Muscle of leg (tissue), 11 donors: ENCODE measurements around the gene ASCL3. TPM values are rescaled to one million over a fixed set of nuclear protein-coding genes. Genes with fewer than 3 reads are reported as not detected.
"Not testable (repeated sequence)": the region's sequence is repeated elsewhere in the genome, so short reads cannot be mapped to it uniquely, and the experiment has no call there.

Experiments used
- DNase-seq: peaks from one replicate; pipeline ENCODE4 v3.0.0; 2013
- H3K27ac ChIP-seq: one replicate; pipeline ENCODE4 v1.5.1; 2013; ENCODE audit warnings: mild to moderate bottlenecking, low read length, control low read depth
- H3K27me3 ChIP-seq: one replicate; pipeline ENCODE4 v1.6.1; 2013; ENCODE audit warnings: low read length; ENCODE audit not compliant: control insufficient read depth, insufficient read depth
- H3K36me3 ChIP-seq: one replicate; pipeline ENCODE4 v1.6.1; 2013; ENCODE audit warnings: low read length; ENCODE audit not compliant: control insufficient read depth, insufficient read depth
- H3K4me1 ChIP-seq: one replicate; pipeline ENCODE4 v1.6.1; 2013; ENCODE audit warnings: low read length; ENCODE audit not compliant: control insufficient read depth, insufficient read depth
- H3K4me3 ChIP-seq: one replicate; pipeline ENCODE4 v1.5.1; 2013; ENCODE audit warnings: low read length, control low read depth
- H3K9me3 ChIP-seq: replicated peaks from 2 replicates; pipeline ENCODE4 v1.6.1; 2013; ENCODE audit warnings: low read depth, low read length; ENCODE audit not compliant: control insufficient read depth
- WGBS: methylation state at CpG from one replicate; pipeline ENCODE4 v1.1.5; 2013; ENCODE audit warnings: missing lambda C conversion rate; ENCODE audit not compliant: insufficient coverage; 5-methylcytosine and 5-hydroxymethylcytosine counted together
- polyA plus RNA-seq, 8 donors: library from polyadenylated mRNA; unstranded; fragments of 120-200 nt; gene quantifications; one replicate each; pipeline versions ENCODE4 v1.2.1 to v1.2.3, GENCODE V29; 2013; ENCODE audit warnings: inconsistent platforms in 1 of 8, low replicate concordance in 1 of 8; ENCODE audit not compliant: insufficient read length in 8 of 8, insufficient read depth in 1 of 8
- total RNA-seq: library from RNA; stranded (reverse); fragments of 120-200 nt; gene quantifications from one replicate; pipeline ENCODE4 v1.2.4, GENCODE V29; 2013

Gene ASCL3
- total and polyA plus RNA-seq, 9 donors, result not detected

DNA sequence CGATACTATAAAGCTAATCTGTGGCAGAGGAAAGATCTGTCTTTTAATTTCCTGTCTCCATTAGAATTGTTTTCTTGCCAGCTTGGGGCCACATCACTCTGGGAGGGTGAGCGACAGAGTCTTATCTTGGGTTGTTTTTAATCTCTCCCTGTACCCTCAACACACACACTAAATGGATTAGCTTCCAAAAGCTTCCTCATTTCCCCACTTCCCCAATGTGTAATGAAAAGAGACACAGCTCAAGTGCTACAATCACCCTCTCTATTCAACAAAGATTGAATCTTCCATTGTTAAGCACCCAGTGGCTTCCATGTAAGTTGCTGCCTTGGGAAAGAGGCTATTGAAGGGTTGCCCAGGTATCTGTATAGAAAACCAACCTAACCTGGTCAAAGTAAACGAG, 6.1 kb upstream of the ASCL3 start:
- peaks cover 19% of the 10 kb centered on the region for H3K36me3 ChIP-seq

DNA sequence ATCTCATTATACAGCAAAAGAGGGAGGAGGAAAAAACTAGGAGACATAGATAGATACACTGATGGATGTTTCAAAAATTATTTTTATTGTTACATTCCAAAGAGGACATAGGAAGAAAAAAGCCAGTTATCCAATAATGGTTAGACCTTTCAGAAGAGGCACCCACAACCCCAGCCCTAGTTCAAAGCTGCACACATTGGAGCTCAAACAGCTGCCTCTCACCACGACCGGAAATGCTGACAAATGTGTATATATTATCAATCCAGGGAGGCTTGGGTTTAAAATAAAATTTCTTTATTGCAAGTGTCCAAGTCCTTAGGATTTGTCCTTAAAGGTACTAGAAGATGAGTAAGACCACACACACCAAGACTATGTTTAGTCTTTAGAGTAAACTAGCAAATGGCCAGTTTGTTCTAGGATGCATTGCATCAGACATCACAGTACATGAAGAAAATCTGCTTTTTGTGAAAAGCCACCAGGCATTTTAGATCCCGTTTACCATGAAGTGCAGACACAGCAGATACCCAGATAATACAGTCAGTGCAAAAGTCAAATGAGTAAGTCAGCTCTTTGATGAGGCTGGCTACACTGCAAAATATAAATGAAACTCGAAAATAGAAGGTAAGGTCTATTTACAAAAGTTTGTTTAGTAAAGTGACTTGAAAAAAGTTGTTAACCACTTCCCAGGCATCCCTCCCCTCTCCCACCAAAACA, 4.6 kb upstream of the ASCL3 start:
- peaks cover 12% of the 10 kb centered on the region for H3K36me3 ChIP-seq
- H3K27ac ChIP-seq, result no peak overlapping the region
- H3K4me3 ChIP-seq, result no peak overlapping the region
- no CpG with 5 or more reads among the region's 4 CpGs for WGBS
- no peaks in the 10 kb centered on the region for H3K9me3 ChIP-seq
- no peaks in the 10 kb centered on the region for H3K4me1 ChIP-seq
- no peaks in the 10 kb centered on the region for H3K27me3 ChIP-seq
- DNase-seq, result no peak

More for the DNA sequence above, 6.1 kb upstream of the ASCL3 start:
- DNase-seq, result no peak
- no peak overlapping the region for H3K27ac ChIP-seq
- no peak overlapping the region for H3K4me3 ChIP-seq
- H3K27me3 ChIP-seq, result no peaks in the 10 kb centered on the region
- no peaks in the 10 kb centered on the region for H3K4me1 ChIP-seq
- no CpG with 5 or more reads among the region's 3 CpGs for WGBS
- H3K9me3 ChIP-seq, result no peaks in the 10 kb centered on the region

DNA sequence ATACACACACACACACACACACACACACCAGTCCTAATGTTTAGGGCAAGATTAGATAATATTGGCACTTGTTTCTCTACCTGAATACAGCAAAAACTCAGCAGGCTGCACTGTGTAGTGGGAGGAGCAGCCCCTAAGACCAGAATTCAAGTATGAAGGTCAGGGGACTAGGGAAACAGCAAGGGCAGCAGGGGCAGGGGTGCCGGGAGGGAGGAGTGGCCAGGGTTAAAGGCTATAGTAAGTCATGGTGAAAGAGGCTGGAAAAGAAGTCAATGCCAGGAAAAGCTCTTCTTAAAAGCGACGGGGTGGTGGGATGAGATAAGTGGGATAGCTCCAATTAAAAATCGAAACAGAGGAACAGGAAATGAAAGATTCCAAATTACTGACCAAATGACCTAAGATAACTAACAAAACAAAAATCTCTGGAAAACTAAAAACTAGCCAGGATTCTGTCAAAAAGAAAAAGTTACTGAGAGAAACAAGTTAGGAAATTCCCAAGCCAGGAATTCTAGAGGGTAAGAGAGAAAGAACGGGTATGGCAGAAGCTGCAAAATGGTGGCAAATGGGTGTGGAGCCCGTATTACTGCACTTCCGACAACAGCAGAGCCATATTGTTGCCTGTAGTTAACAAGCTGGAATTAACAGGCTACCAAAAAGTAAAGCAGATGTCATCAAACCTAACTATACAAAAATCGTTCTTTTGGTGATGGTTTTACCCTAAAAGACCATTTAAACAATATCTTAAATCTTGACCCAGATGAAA, 1.3 kb downstream of the ASCL3 start:
- Histone ChIP-seq H3K4me1 (no peaks in the 10 kb centered on the region), H3K4me3 (no peak overlapping the region), H3K27ac (no peak overlapping the region), H3K27me3 (no peaks in the 10 kb centered on the region), H3K9me3 (no peaks in the 10 kb centered on the region), H3K36me3 (no peaks in the 10 kb centered on the region)
- DNase-seq, result no peak
- WGBS, result 77% methylated on average over 4 of the region's 8 CpGs

DNA sequence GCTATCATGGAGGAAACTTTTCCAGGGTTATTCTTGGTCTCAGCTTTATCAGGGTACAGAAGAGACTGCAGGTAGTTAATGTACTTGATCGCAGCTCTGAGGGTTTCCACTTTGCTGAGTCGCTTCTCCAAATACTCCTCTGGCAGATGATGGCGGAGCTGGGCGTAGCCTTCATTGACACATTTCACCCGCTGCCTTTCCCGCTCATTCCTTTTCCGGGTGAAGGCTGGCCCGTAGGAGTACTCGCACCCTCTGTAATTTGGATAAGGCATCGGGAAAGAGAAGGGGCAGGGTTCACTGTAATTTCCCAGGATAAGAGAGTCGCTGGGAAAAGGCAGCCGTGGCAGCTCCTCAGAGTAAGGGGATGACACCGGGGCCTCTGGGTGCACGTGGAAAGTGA, 5.2 kb downstream of the ASCL3 start:
- whole genome bisulfite sequencing, result 97% methylated on average over 11 of the region's 14 CpGs
- no peak for DNase-seq
- Histone ChIP-seq H3K4me1 (no peaks in the 10 kb centered on the region), H3K36me3 (no peaks in the 10 kb centered on the region), H3K27me3 (no peaks in the 10 kb centered on the region), H3K4me3 (no peak overlapping the region), H3K9me3 (no peaks in the 10 kb centered on the region), H3K27ac (no peak overlapping the region)

DNA sequence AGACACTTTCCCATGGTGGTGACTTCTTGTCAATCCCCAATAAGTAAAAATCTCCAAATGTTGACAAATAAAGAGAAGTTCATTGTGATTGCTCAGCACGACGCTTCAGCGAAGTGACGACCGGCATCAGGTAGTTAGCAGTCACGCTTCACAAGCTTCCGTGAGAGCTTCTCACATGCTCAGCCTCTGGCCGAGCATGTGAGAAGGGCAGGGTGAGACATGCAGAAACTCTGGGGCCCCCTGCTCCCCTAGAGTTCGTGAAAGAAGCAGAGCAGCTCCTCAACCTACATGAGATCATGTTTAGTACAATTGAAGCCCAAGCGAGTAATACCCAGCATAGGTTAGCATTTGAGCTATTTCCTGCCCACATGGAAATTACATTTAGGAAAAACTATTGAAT, 5.7 kb downstream of the ASCL3 start:
- Histone ChIP-seq H3K9me3 (no peaks in the 10 kb centered on the region), H3K27ac (no peak overlapping the region), H3K36me3 (no peaks in the 10 kb centered on the region), H3K4me1 (peaks cover 3% of the 10 kb centered on the region), H3K4me3 (no peak overlapping the region), H3K27me3 (no peaks in the 10 kb centered on the region)
- no peak for DNase-seq
- 83% methylated on average over 5 of the region's 10 CpGs for WGBS

DNA sequence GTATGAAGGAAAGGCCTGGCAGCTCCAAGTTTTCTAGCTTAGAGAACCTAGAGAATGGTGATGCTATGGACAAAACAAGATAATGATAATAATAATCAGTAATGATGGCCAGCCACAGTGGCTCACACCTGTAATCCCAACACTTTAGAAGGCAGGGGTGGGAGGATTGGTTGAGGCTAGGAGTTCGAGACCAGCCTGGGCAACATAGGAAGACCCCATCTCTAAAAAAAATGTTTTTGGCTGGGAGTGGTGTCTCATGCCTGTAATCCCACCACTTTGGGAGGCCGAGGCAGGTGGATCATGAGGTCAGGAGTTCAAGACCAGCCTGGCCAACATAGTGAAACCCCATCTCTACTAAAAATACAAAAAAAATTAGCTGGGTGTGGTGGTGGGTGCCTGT, 7.0 kb downstream of the ASCL3 start:
- not testable (repeated sequence) for H3K4me3 ChIP-seq, H3K36me3 ChIP-seq, H3K27me3 ChIP-seq, H3K4me1 ChIP-seq, H3K27ac ChIP-seq, H3K9me3 ChIP-seq, DNase-seq
- no CpG with 5 or more reads among the region's 2 CpGs for WGBS

DNA sequence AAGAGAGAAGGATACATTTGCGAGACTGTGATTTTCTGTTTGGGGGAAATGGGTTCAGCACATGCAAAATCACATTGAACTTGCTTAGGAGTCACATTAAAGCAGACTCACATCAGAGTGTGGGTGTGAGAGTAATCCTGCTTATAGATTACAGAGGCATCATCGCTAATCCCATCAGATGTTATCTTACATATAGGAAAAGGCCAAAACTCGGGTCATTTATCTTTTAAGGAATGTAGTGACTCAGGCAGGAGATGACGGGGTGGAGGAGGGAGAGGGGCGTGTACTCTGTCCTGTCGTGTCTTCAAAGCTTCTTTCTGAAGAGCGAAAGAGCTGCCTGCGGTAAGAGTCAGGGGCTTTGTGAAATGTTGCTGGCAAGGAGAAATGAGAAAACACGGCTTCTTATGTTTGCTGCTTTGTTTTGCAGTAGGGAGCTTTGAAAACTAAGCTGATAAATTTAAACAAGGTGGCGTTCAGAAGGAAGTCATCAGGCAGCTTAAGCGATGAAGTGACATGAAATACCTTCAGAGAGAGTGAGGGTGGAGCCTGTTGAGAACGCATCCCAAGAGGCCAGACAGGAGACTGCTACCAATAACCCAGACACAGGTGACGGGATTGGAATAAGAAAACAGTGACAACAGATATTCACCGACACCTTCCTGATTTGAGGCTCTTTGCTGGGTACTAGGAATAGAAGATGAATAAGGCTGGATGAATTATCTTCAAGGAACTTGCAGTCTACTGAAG, 7.9 kb downstream of the ASCL3 start:
- no peak overlapping the region for H3K27ac ChIP-seq
- no peaks in the 10 kb centered on the region for H3K9me3 ChIP-seq
- H3K36me3 ChIP-seq, result no peaks in the 10 kb centered on the region
- no peak for DNase-seq
- 20% methylated on average over 8 of the region's 14 CpGs for WGBS
- H3K4me1 ChIP-seq, result peaks cover 4% of the 10 kb centered on the region
- H3K4me3 ChIP-seq, result no peak overlapping the region
- no peaks in the 10 kb centered on the region for H3K27me3 ChIP-seq

DNA sequence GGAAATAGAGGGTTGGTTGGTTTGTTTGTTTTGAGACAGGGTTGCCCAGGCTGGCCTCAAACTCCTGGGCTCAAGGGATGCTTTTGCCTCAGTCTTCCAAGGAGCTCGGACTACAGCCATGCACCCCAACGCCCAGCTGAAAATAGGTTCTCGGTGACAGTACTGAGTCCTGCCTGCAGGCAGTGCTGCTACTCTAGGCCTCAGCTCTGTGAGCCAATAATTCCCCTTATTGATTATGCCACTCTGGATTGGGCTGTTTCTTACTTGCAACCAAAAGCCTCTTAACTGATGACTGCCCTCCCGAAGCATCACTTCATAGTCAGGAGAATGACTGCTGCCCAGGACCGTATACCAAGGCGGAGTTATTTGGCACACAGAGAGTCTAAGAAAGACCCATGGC, 8.9 kb downstream of the ASCL3 start:
- no peak overlapping the region for H3K27ac ChIP-seq
- no peaks in the 10 kb centered on the region for H3K36me3 ChIP-seq
- no peaks in the 10 kb centered on the region for H3K27me3 ChIP-seq
- H3K4me3 ChIP-seq, result no peak overlapping the region
- DNase-seq, result no peak
- H3K4me1 ChIP-seq, result peaks cover 4% of the 10 kb centered on the region
- WGBS, result 81% methylated on average over 6 of the region's 6 CpGs
- H3K9me3 ChIP-seq, result no peaks in the 10 kb centered on the region

DNA sequence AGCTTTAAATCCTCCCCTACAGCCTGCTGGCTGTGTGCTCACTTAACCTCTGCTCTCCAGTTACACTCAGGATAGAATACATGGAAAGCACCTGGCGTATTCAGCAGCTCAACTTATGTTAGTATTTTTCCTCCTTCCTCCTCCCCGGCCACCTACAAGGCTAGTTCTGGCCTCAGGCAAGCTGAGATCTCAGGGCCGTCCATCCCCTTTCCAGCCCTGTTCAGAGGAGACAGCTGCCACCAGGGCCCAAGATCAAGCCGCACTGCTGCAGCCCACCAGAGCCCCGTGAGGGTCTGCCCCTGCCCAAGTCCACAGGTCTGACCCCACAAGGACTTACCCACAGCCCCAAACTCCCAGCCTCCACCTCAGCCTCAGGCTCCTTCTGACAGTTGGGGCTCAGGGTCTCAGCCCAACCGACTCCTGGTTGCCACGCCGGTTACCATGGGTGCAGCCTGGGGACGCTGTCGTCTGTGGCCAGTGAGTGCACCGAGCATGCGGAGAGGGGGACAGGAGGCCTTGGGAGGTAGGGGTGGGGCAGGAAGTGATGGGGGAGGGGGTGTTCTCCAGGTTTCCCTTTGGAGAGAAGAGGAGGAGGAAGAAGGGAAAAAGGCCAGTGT, 10.1 kb downstream of the ASCL3 start, which contains the start of gene C11orf16:
C11orf16 (minus strand) TSS at position 384 of the 617 bp plus-strand sequence. CDS start 639 bp downstream, outside the sequence.
- WGBS, result 57% methylated on average over 9 of the region's 12 CpGs
- DNase-seq, result no peak
- Histone ChIP-seq H3K4me3 (no peak within 1 kb of the TSS), H3K27me3 (no peaks in the 10 kb centered on the region), H3K36me3 (no peaks in the 10 kb centered on the region), H3K9me3 (no peaks in the 10 kb centered on the region), H3K27ac (no peak within 1 kb of the TSS), H3K4me1 (peaks cover 4% of the 10 kb centered on the region)
